HG02870 (cell line): ENCODE measurements around the gene FNDC3B.

Experiments
- ATAC-seq: cut with Tn5 transposase; IDR thresholded peaks from one replicate; pipeline ENCODE4 v1.9.1; 2021; ENCODE audit warnings: mild to moderate bottlenecking, moderate library complexity; ENCODE audit not compliant: unreplicated experiment

The FNDC3B gene

DNA sequence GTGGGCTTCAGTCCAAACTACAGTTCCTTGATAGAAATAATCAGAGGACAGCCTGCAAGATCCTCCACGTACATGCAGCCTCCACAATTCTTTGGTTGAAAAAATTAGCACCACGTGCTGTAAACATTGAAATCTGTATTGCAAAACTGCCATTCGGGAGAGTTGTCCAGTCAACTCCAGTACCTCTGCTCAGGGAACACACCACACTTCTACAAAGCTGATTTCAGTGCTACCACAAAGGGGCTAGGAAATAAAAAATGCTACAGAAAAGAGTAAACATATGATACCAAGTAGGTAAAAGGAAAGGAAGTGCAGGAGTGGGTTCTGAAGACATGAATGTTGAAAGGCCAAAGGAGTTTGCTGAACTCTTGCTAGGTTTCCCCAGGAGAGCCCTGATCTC lies 368.5 kb downstream of the FNDC3B start:
- no peak for ATAC-seq

DNA sequence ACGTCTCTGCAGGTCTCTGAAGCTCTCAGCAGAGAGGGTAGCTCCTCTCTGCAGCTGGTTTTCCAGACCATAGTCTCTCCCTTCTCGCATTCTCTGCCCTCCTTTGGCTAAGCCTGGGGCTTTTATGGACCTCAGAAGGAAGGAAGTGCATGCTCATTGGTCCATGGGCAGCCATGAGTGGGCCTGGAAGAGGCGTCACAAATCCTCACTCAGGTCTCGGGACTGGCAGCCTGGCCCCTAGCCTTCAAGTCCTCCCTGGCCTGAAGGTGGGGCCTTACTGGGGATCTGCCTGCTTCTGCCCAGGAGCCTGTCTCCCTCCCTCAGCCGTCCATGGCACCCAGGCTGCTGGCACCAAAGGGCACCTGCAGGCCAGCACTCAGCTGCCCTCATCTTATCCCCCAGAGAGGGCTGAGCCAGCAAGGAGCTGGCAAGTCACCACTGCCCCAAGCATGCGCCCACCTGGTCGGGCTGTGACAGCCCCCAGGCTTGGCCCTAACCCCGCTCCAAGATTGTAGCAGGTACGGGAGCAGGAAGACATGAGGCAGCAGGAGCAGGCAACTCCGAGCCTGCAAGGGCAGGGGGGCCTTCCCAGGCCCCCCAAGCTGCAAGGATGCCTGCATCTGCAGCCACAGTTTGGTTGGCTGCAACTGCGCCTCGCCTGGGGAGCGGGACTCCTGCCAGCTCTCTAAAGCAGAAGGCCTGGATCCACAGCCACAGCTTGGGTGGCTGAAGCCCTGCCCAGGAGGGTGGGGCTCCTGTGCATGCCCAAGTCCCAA lies 371.5 kb downstream of the FNDC3B start:
- no peak for ATAC-seq

DNA sequence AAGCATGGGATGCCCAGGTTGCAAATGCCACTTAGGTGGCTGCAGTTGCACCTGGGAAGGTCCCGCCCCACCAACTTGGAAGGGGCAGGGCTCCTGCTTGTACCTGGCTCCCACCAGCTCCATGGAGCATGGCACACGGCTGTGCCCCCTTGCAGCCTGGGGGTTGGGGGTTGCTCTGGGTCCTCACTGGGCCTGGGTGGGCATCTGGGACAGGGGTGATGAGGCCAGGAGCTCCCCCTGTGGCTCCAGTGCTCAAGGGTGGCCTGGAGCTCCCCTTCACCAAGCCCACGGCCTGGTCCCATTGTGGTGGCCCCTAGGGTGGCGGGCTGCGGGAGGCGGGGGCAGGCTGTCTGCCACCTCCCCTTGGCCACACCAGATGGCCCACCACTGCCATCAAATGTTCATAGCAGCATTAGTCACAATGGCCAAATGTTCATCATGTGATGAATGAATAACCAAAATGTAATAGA lies 372.1 kb downstream of the FNDC3B start:
- ATAC-seq, result no peak

DNA sequence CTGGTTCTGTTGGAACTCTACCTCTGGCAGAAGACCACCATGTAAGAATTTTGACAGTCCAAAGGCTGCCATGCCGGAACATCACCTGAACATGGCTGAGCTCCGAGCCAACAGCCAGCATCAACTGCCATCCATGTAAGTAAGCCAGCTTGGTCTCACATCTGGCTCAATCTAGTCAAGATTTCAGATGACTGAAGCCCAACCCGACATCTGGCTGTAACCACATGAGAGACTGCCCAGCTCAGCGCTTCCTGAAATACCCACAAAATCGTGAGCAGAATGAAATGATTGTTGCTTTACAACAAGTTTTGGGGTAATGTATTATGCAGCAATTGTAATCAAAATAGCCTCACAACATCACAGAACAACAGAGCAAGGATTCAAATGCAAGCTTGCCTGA lies 375.9 kb downstream of the FNDC3B start:
- no peak for ATAC-seq

DNA sequence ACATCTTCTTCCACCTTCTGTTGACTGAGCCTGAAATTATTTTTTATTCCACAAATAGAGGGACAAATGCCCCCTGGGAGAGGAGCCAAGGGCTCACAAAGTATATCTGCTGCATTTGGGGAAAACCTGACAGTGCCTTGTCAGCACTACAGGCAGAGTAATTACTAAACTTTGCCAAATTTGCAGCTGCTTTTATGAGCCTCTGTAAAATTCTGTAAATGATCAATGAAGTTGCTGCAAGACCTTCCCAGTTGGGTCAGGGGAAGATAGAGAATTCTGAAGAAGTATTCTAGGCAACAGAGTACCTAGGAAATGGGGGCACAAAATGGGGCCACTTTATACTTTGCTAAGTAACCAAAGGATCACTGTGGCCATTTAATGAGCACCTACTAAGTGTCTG lies 398.3 kb downstream of the FNDC3B start:
- ATAC-seq, result no peak

DNA sequence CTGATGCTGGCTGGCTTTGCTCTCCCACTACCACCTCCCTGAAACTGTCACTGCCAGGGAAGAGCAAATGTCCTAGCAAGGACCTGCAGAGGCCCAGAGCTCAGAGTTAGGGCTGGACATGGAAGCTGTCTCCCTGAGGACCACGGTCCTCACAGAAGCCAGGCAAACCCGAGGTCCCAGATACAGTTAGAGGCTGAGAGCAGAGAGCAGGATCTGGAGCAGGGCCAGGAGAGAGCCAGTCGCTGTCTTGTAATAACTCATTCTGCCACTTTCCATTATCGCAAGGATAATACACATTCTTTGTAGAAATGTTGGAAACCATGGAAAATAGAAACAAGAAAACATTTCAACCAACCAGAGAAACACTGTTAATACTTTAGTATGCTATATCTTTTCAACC lies 398.8 kb downstream of the FNDC3B start:
- no peak for ATAC-seq

DNA sequence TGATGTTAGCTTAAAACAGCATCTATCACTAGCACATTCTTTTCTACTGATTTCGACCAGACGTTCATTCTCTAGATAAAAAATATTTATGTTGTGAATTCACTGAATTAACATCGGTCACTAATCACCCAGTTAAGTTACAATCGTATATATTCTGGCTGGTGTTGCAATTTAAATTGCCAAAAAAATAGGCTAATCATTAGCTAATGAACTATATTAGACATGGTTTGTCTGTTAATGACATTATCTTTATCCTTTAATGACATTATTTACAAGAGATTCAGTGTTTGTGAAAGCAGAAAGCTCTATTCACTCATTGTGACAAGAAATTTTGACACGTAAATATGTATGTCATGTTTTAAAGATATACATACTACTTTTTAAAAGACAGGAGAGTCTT lies 402.2 kb downstream of the FNDC3B start:
- no peak for ATAC-seq

DNA sequence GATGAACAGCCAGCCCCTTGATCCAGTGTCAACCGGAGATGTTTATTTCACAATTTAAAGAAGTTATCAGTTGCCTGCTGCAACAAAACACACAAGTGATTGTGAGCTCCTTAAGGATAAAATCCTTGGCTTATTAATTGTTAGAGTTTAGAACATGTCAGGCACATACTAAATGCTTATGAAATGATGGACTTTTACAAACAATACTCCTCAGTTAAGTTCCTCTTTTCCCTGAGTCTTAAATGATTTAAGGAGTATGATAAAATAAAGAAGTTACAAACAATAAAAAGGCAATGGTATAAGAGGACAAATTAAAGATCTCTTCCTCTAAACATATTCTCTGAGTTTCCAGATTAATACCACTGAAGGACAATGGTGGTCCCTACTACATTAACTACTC lies 403.2 kb downstream of the FNDC3B start:
- ATAC-seq, result no peak

DNA sequence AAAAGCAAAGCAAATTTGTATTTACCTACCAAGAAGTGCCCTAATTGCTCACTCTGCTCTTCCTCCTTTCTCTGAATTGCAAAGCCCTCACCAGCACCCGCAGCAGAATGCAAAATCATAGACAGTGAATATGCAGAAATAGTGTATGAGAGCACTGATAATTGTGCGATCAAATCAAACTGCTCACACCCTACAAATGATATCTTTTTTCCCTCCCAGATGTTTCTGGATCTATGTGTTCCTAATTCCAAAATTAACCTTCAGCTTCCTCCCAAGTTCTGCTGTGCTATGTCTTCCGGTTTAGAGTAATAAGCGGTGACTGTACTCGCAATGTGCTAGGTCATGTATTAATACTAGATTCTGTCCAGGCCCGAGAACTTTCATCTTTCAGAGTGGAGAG lies 405.4 kb downstream of the FNDC3B start:
- ATAC-seq, result no peak

DNA sequence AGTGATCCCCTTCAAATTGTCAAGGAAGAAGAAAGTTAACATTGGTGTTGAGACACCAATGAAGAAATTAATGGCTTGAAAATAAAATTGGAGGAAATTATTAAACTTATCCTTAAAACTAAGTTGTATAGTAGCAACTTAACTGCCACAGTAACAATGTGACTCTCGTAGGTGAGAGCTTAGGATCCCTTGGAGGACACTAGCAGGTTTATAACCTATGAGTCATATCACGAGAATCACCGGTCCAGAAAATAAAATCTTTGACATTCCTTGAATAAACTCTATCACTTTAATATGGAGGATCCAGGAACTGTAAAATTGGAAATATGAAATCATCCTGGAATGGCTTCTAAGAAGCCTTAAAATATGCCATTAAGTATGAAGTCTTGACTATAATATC lies 406.8 kb downstream of the FNDC3B start:
- ATAC-seq, result no peak

DNA sequence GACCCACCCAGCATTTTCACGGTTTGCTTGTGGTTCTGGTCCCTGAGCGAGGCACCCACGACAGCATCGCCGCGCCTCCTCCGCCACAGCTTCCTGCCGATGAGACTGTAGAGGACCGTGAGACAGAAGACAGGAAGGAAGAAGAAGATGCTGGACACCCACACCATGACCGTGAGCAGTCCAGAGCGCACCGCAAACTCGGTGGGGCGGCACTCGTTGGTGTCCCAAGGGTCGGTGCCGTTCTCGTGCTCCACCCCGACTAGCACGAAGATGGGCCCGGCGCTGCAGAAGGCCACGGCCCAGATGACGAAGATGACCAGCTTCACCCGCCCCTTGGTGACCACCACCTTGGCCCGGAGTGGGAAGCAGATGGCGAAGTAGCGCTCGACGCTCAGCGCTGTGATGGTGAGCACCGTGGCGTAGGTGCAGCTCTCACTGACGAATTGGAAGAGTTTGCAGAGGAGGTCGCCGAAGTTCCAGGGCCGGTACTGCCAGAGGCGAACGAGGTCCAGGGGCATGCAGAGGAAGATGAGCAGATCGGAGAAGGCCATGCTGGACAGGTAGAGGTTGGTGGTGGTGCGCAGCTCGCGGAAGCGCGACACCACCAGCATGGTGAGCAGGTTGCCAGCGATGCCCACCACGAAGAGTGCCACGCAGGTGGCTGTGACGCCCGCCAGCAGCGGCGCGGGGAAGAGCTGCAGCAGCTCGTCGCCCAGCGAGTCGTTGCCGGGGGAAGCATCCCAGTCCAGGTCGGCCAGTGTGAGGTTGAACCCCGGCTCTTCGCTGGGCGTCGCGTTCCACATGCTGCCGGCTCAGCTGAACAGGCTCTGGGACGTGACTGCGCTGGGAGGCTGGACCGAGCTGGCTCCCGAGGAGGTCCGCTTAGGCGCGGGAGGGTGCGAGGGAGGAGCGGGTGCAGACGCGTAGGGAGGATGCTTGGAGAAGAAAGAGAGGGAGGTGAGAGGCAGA lies 408.5 kb downstream of the FNDC3B start, which contains the start of gene GHSR:
Gene GHSR, minus strand, starts transcription at position 846 of the 969 bp plus-strand sequence. Its CDS starts 43 bp downstream, at position 803.
- no peak for ATAC-seq

DNA sequence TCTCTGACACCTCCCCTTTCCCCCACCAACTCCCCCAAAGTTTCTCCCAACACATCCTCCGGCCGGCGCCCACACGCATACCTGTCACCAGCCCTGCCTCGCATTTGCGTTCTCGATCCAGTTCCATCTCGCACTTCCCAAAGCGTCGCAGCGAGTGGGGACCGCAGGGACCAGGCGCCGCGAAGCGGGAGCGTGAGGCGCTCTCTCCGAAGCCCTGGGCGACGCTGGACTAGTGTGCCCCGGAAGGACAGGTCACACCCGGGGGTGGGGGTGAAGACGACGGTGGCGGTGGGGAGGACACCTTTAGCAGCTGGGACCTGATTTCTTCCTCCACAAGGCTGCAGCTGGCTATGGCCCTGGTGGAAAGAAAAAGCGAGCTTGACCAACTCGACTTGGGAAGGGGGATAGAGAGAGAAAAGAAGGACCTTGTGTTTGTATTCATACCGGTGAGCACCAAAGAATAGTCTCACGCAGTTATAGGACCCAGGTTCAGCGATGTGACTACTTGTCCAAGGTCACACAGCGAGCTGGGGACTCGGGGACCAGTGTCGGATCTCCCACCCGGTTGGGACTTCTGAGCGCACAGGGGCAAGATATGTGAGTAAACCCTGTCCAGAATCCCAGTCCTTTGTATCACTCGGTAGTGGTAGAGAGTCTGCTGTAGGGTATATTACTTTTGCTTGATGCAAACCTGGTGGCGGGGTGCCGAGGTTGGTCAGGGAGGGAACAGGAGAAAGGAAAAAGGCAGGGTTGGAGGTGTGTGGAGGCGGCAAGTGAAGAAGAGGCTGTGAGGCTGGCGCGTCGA lies 409.5 kb downstream of the FNDC3B start:
- ATAC-seq, result no peak

DNA sequence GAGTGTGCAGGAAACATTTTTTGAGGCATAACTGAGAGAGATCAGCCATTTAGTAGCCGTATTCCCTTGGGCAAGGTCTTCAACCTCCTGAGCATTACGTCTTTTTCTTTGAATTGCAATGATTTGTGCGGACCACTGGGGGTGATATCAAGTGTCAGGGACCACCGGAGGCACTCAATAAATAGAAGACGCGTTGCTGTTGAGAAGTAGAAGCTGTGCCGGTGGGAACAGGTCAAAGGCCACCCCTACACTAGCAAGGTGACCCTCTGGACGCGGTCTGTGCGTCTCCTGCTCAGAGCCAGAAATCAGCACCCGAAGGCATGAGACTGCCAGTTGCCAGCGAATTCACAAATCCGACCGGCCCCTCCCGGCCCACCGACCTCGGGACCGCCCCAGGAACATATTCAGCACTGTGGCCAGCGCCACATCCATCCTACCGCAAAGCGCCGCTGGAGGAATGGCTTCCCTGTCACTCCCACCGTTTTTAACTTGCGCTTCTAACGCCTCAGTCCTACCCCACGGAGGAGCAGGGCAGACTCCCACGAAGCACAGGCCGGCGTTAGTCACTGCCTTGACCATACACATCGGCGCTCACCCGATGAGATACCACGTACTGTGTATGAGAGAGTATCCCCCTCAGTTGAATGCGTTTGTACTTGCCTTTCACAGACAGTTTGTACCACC lies 410.2 kb downstream of the FNDC3B start:
- ATAC-seq, result no peak
